GM23338 (cell line): ENCODE data around the gene LAPTM5.

Experiments
- CREB1 ChIP-seq: fragments of 250-450 bp; sonication (Bioruptor Pico); IDR thresholded peaks from 2 replicates; pipeline ENCODE4 v1.5.0; 2020; ENCODE audit warnings: low read depth, mild to moderate bottlenecking, moderate library complexity
- REST ChIP-seq: IDR thresholded peaks from one replicate; pipeline ENCODE4 v1.6.1; 2018; ENCODE audit warnings: antibody characterized with exemption; ENCODE audit not compliant: unreplicated experiment

- TF ChIP-seq CREB1 (CRISPR knock-in tag) (no peak), REST (no peak)
These were observed 37.5 kb upstream of the LAPTM5 start for GRCh38 chr1:30795026-30795425.
